IMR-90 (cell line): ENCODE data around the gene TUBGCP3. TPM values are rescaled to one million over a fixed set of nuclear protein-coding genes. Genes with fewer than 3 reads are reported as not detected.

ENCODE experiments used
- ATAC-seq: fragments of 200-7000 bp; cut with Tn5 transposase; 2 replicates; pipeline ENCODE4 v1.9.1; 2020; ENCODE audit warnings: low read depth, mild to moderate bottlenecking, moderate library complexity
- BruUV-seq: library from RNA; stranded (reverse); fragments of 400-500 nt; replicated peaks from 2 replicates; lab custom pipeline; 2021; lab: Mats Ljungman, UMichigan
- CTCF ChIA-PET: fragments of 300-600 bp; formaldehyde crosslinking; extraction: SDS; loops from one replicate; lab custom pipeline; 2021; ENCODE audit warnings: antibody characterized with exemption; lab: Yijun Ruan, JAX
- POLR2A ChIA-PET: fragments of 300-600 bp; sonication (Branson Sonifier 250); formaldehyde crosslinking; loops from one replicate; lab custom pipeline; 2022; ENCODE audit warnings: antibody characterized with exemption; ENCODE audit not compliant: unreplicated experiment; lab: Charles Lee
- DNase-seq: peaks from one replicate; pipeline ENCODE4 v3.0.0; 2013
- H2AFZ ChIP-seq: replicated peaks from 2 replicates; pipeline ENCODE3; 2013; ENCODE audit warnings: low read length, mild to moderate bottlenecking; ENCODE audit not compliant: poor library complexity
- H2AK5ac ChIP-seq: 2 replicates; pipeline ENCODE4 v1.6.1; 2013; ENCODE audit warnings: low read depth, low read length, inconsistent platforms
- H2AK9ac ChIP-seq: replicated peaks from 2 replicates; pipeline ENCODE3; 2013; ENCODE audit warnings: mild to moderate bottlenecking, low read depth, low read length, moderate library complexity; ENCODE audit not compliant: poor library complexity
- H2BK120ac ChIP-seq: 2 replicates; pipeline ENCODE4 v1.6.1; 2013; ENCODE audit warnings: low read depth, low read length, inconsistent platforms
- H2BK15ac ChIP-seq: 3 replicates; pipeline ENCODE4 v1.6.1; 2013; ENCODE audit warnings: low read depth, low read length, inconsistent platforms
- H2BK20ac ChIP-seq: 2 replicates; pipeline ENCODE4 v1.6.1; 2013; ENCODE audit warnings: low read depth, mild to moderate bottlenecking, inconsistent platforms, low read length, moderate library complexity
- H2BK5ac ChIP-seq: 2 replicates; pipeline ENCODE4 v1.6.1; 2013; ENCODE audit warnings: mild to moderate bottlenecking, low read depth, low read length, inconsistent platforms; ENCODE audit not compliant: poor library complexity, severe bottlenecking
- H3K14ac ChIP-seq: replicated peaks from 2 replicates; pipeline ENCODE4 v1.6.1; 2013; ENCODE audit warnings: low read depth, low read length, inconsistent platforms
- H3K18ac ChIP-seq: 2 replicates; pipeline ENCODE4 v1.6.1; 2013; ENCODE audit warnings: low read depth, low read length, control low read depth
- H3K23ac ChIP-seq: 2 replicates; pipeline ENCODE4 v1.6.1; 2013; ENCODE audit warnings: low read depth, low read length, inconsistent platforms
- H3K27ac ChIP-seq: 2 replicates; pipeline ENCODE4 v1.5.1; 2013; ENCODE audit warnings: mild to moderate bottlenecking, control low read depth, low read length; ENCODE audit not compliant: insufficient read depth
- H3K27me3 ChIP-seq: 2 replicates; pipeline ENCODE4 v1.6.1; 2013; ENCODE audit warnings: low read length; ENCODE audit not compliant: control insufficient read depth, insufficient read depth
- H3K36me3 ChIP-seq: 2 replicates; pipeline ENCODE4 v1.6.1; 2013; ENCODE audit warnings: low read length, mixed read lengths; ENCODE audit not compliant: control insufficient read depth, insufficient read depth
- H3K4ac ChIP-seq: 2 replicates; pipeline ENCODE4 v1.6.1; 2013; ENCODE audit warnings: low read depth, low read length, inconsistent platforms
- H3K4me1 ChIP-seq: 2 replicates; pipeline ENCODE4 v1.6.1; 2013; ENCODE audit warnings: low read length, mixed read lengths; ENCODE audit not compliant: control insufficient read depth, insufficient read depth
- H3K4me2 ChIP-seq: 2 replicates; pipeline ENCODE4 v1.6.1; 2013; ENCODE audit warnings: low read depth, mild to moderate bottlenecking, control low read depth, low read length, moderate library complexity
- H3K4me3 ChIP-seq: 2 replicates; pipeline ENCODE4 v1.5.1; 2013; ENCODE audit warnings: low read depth, mild to moderate bottlenecking, control low read depth, low read length, moderate library complexity; ENCODE audit not compliant: insufficient read depth
- H3K56ac ChIP-seq: 2 replicates; pipeline ENCODE4 v1.6.1; 2013; ENCODE audit warnings: low read length, inconsistent platforms; ENCODE audit not compliant: insufficient read depth; ENCODE audit errors: extremely low read depth
- H3K79me1 ChIP-seq, 2 experiments: 2 replicates each; pipeline ENCODE4 v1.6.1; 2013; ENCODE audit warnings: low read length in 2 of 2, inconsistent platforms in 1 of 2, low read depth in 1 of 2
- H3K9ac ChIP-seq: 2 replicates; pipeline ENCODE4 v1.6.1; 2013; ENCODE audit warnings: low read depth, low read length, control low read depth
- H3K9me1 ChIP-seq: 2 replicates; pipeline ENCODE4 v1.6.1; 2013; ENCODE audit warnings: low read length, inconsistent platforms; ENCODE audit not compliant: insufficient read depth
- H3K9me3 ChIP-seq: 2 replicates; pipeline ENCODE4 v1.6.1; 2013; ENCODE audit warnings: low read length; ENCODE audit not compliant: control insufficient read depth, insufficient read depth
- H4K20me1 ChIP-seq: 2 replicates; pipeline ENCODE4 v1.6.1; 2013; ENCODE audit warnings: low read length, inconsistent platforms; ENCODE audit not compliant: insufficient read depth
- H4K5ac ChIP-seq: 2 replicates; pipeline ENCODE4 v1.6.1; 2013; ENCODE audit warnings: mild to moderate bottlenecking, low read depth, low read length, control low read depth
- H4K8ac ChIP-seq, 2 experiments: 2 replicates each; pipeline ENCODE4 v1.6.1; 2013; ENCODE audit warnings: low read depth in 2 of 2, low read length in 2 of 2, control low read depth in 1 of 2, inconsistent platforms in 1 of 2
- H4K91ac ChIP-seq: 2 replicates; pipeline ENCODE4 v1.6.1; 2013; ENCODE audit warnings: low read depth, low read length, inconsistent platforms; ENCODE audit not compliant: insufficient read depth
- BHLHE40 ChIP-seq: fragments of 150-350 bp; IDR thresholded peaks from 2 replicates; pipeline ENCODE4 v1.6.1; 2016; ENCODE audit warnings: mild to moderate bottlenecking, low read depth, low read length
- CEBPB ChIP-seq: IDR thresholded peaks from 2 replicates; pipeline ENCODE4 v1.6.1; 2012; ENCODE audit warnings: low read depth, low read length, improper control_type of control experiment
- CHD1 ChIP-seq: IDR thresholded peaks from 2 replicates; pipeline ENCODE4 v1.6.1; 2012; ENCODE audit warnings: low read depth, low read length, improper control_type of control experiment
- FOS ChIP-seq: fragments of 150-350 bp; IDR thresholded peaks from 2 replicates; pipeline ENCODE4 v1.6.1; 2016; ENCODE audit warnings: low read depth, low read length
- MAZ ChIP-seq: IDR thresholded peaks from 2 replicates; pipeline ENCODE4 v1.6.1; 2012; ENCODE audit warnings: low read depth, mild to moderate bottlenecking, low read length, improper control_type of control experiment, moderate library complexity, borderline replicate concordance
- NFE2L2 ChIP-seq: fragments of 150-350 bp; IDR thresholded peaks from 2 replicates; pipeline ENCODE4 v1.6.1; 2016; ENCODE audit warnings: low read depth, mild to moderate bottlenecking, low read length
- POLR2A ChIP-seq: IDR thresholded peaks from 2 replicates; pipeline ENCODE4 v1.6.1; 2012; ENCODE audit warnings: mild to moderate bottlenecking, low read depth, low read length
- RAD21 ChIP-seq: IDR thresholded peaks from 2 replicates; pipeline ENCODE4 v1.6.1; 2012; ENCODE audit warnings: low read length, improper control_type of control experiment
- RCOR1 ChIP-seq: IDR thresholded peaks from 2 replicates; pipeline ENCODE4 v1.6.1; 2012; ENCODE audit warnings: mild to moderate bottlenecking, low read length, improper control_type of control experiment; ENCODE audit not compliant: insufficient replicate concordance
- SMC3 ChIP-seq: fragments of 150-350 bp; IDR thresholded peaks from 2 replicates; pipeline ENCODE4 v1.6.1; 2016; ENCODE audit warnings: low read depth, mild to moderate bottlenecking, antibody characterized with exemption, low read length, moderate library complexity
- WGBS, 2 experiments: methylation state at CpG; one replicate each; pipeline versions ENCODE4 v1.1.5 to v1.1.7; 2013; ENCODE audit warnings: missing lambda C conversion rate in 2 of 2; ENCODE audit not compliant: insufficient read length in 1 of 2; ENCODE audit errors: extremely low coverage in 2 of 2; 5-methylcytosine and 5-hydroxymethylcytosine counted together
- dilution Hi-C: fragments of 300-500 bp; cut with HindIII; formaldehyde crosslinking; loops from one replicate; pipeline ENCODE4 v1.14.3; 2018; ENCODE audit warnings: low sequenced_read_pairs; ENCODE audit not compliant: unreplicated experiment
- in situ Hi-C: fragments of 300-500 bp; cut with MboI; formaldehyde crosslinking; loops from 3 replicates; pipeline ENCODE4 v1.14.3; 2019; ENCODE audit warnings: low sequenced_read_pairs, inconsistent platforms, mixed read lengths
- intact Hi-C: fragments of 100-400 bp; cut with micrococcal nuclease; formaldehyde crosslinking; loops from 2 replicates; pipeline ENCODE4 v1.10.0; 2022
- polyA plus RNA-seq, 3 experiments: library from polyadenylated mRNA; depleted of rRNA; stranded (reverse); fragments of >200 nt; gene quantifications; 2 replicates each; pipeline ENCODE4 v1.2.3, GENCODE V29; 2012; ENCODE audit warnings: low replicate concordance in 1 of 3
- total RNA-seq: library from RNA; depleted of rRNA; stranded (reverse); fragments of >200 nt; gene quantifications from 2 replicates; pipeline ENCODE4 v1.2.3, GENCODE V29; 2012
- TF ChIP-seq, protein P1 (sequence below): fragments of 150-350 bp; IDR thresholded peaks from 2 replicates; pipeline ENCODE4 v1.6.1; 2017; ENCODE audit warnings: mild to moderate bottlenecking, antibody characterized with exemption, low read length, low read depth
- TF ChIP-seq, protein P2 (sequence below): fragments of 150-350 bp; IDR thresholded peaks from 2 replicates; pipeline ENCODE4 v1.6.1; 2016; ENCODE audit warnings: low read depth, mild to moderate bottlenecking, low read length, moderate library complexity, borderline replicate concordance

Gene TUBGCP3
- total and polyA plus RNA-seq, 2 of the 4 experiments (the other 2 are of a cell fraction), result 16.0 to 17.8 TPM

DNA sequence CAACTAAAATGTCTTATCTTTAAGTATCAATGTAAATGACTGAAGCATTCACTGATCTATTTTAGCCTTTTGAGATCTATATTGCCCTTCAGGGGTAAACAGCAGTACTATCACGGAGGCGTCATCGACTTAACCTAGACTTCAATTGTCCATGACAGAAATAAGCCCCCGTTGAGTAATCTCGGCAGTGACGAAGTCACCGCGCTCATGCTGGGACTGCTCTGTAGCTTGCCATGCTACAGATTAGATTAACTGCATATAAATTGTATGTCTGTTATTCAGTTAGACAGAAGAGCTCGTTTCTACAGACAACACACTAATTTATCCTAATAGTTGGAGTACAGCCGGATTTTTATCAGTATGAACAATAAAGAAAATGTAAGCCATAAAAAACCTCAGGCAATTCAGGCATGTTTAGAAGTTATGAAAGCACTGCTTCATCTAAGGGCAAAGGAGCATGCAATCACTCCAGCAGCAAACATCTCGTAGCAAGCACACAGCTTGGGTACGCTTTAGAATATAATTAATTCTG is 56.6 kb downstream of the TUBGCP3 start:
- intact Hi-C loops, result no loop called here
- Histone ChIP-seq H4K8ac (no peak overlapping the region), H3K27ac (no peak overlapping the region), H3K79me1 (peaks cover 4 to 5% of the 10 kb centered on the region in 2 experiments), H3K9me1 (peaks cover 4% of the 10 kb centered on the region; the same call in 1 of the 2 replicates), H2BK20ac (no peak overlapping the region), H2BK120ac (no peak overlapping the region), H3K4ac (no peak overlapping the region), H2AK9ac (no peak overlapping the region), H3K4me3 (no peak overlapping the region), H3K56ac (no peak overlapping the region), H4K91ac (no peak overlapping the region), H4K5ac (no peak overlapping the region), H3K9ac (no peak overlapping the region), H3K4me2 (no peak overlapping the region), H2AFZ (no peak overlapping the region), H3K18ac (no peak overlapping the region), H3K27me3 (no peaks in the 10 kb centered on the region), H4K20me1 (no peaks in the 10 kb centered on the region), H3K23ac (no peak overlapping the region), H3K36me3 (peaks cover 4% of the 10 kb centered on the region), H2AK5ac (no peak overlapping the region), H2BK15ac (no peak overlapping the region), H2BK5ac (no peak overlapping the region), H3K4me1 (no peaks in the 10 kb centered on the region), H3K14ac (no peak overlapping the region), H3K9me3 (no peaks in the 10 kb centered on the region)
- TF ChIP-seq FOS (no peak), POLR2A (no peak), NFE2L2 (no peak), CEBPB (no peak), MAZ (no peak), SMC3 (no peak), BHLHE40 (no peak), CHD1 (no peak), RAD21 (no peak), RCOR1 (no peak)
- TF ChIP-seq, protein P1, sequence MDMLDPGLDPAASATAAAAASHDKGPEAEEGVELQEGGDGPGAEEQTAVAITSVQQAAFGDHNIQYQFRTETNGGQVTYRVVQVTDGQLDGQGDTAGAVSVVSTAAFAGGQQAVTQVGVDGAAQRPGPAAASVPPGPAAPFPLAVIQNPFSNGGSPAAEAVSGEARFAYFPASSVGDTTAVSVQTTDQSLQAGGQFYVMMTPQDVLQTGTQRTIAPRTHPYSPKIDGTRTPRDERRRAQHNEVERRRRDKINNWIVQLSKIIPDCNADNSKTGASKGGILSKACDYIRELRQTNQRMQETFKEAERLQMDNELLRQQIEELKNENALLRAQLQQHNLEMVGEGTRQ, result no peak
- TF ChIP-seq, protein P2, sequence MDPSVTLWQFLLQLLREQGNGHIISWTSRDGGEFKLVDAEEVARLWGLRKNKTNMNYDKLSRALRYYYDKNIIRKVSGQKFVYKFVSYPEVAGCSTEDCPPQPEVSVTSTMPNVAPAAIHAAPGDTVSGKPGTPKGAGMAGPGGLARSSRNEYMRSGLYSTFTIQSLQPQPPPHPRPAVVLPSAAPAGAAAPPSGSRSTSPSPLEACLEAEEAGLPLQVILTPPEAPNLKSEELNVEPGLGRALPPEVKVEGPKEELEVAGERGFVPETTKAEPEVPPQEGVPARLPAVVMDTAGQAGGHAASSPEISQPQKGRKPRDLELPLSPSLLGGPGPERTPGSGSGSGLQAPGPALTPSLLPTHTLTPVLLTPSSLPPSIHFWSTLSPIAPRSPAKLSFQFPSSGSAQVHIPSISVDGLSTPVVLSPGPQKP, result no peak
- CTCF ChIA-PET, result no interaction called here
- BruUV-seq, result no TSS peak
- no CpG with 5 or more reads among the region's 12 CpGs for WGBS, 2 experiments
- in situ Hi-C loops, result no loop called here
- ATAC-seq (no peak), DNase-seq (no peak)
- POLR2A ChIA-PET, result no interaction called here
- dilution Hi-C loops, result no loop called here
